Smooth muscle cell (in vitro differentiated cells): ENCODE results near the gene KCTD12. TPM values are rescaled to one million over a fixed set of nuclear protein-coding genes. Genes with fewer than 3 reads are reported as not detected.

Experiments
- DNase-seq: peaks from one replicate; lab custom pipeline; 2025; ENCODE audit not compliant: unreplicated experiment; lab: John Stamatoyannopoulos, UW
- H2AFZ ChIP-seq: fragments of 200-600 bp; sonication (generic); 2 replicates; pipeline ENCODE4 v1.6.0; 2016; ENCODE audit warnings: antibody characterized with exemption, low read depth, mild to moderate bottlenecking
- H3F3A ChIP-seq: fragments of 200-600 bp; sonication (generic); 2 replicates; pipeline ENCODE4 v1.6.0; 2017; ENCODE audit warnings: antibody characterized with exemption, low read depth
- H3K27ac ChIP-seq: fragments of 200-600 bp; sonication (generic); 2 replicates; pipeline ENCODE4 v1.5.1; 2016; ENCODE audit warnings: low read depth, mild to moderate bottlenecking
- H3K27me3 ChIP-seq: fragments of 200-600 bp; sonication (generic); 2 replicates; pipeline ENCODE4 v1.6.1; 2016; ENCODE audit warnings: low read depth, mild to moderate bottlenecking
- H3K36me3 ChIP-seq: fragments of 200-600 bp; sonication (generic); 2 replicates; pipeline ENCODE4 v1.5.1; 2016; ENCODE audit warnings: low read depth
- H3K4me1 ChIP-seq: fragments of 200-600 bp; sonication (generic); 2 replicates; pipeline ENCODE4 v1.5.1; 2016; ENCODE audit warnings: low read depth
- H3K4me2 ChIP-seq: fragments of 200-600 bp; sonication (generic); 2 replicates; pipeline ENCODE4 v1.6.0; 2016; ENCODE audit warnings: mild to moderate bottlenecking
- H3K4me3 ChIP-seq: fragments of 200-600 bp; sonication (generic); 2 replicates; pipeline ENCODE4 v1.5.1; 2016; ENCODE audit warnings: mild to moderate bottlenecking
- H3K79me2 ChIP-seq: fragments of 200-600 bp; sonication (generic); 2 replicates; pipeline ENCODE4 v1.6.0; 2016; ENCODE audit warnings: low read depth, mild to moderate bottlenecking
- H3K9ac ChIP-seq: fragments of 200-600 bp; sonication (generic); 2 replicates; pipeline ENCODE4 v1.6.0; 2016; ENCODE audit warnings: low read depth
- H3K9me3 ChIP-seq: fragments of 200-600 bp; sonication (generic); replicated peaks from 2 replicates; pipeline ENCODE4 v1.5.1; 2016; ENCODE audit warnings: low read depth
- H4K20me1 ChIP-seq: fragments of 200-600 bp; sonication (generic); 2 replicates; pipeline ENCODE4 v1.6.0; 2016; ENCODE audit warnings: low read depth
- CTCF ChIP-seq: fragments of 200-600 bp; sonication (generic); IDR thresholded peaks from 2 replicates; pipeline ENCODE4 v1.5.1; 2017; ENCODE audit warnings: borderline replicate concordance, mild to moderate bottlenecking, antibody characterized with exemption; ENCODE audit not compliant: insufficient read depth, poor library complexity, severe bottlenecking
- WGBS: methylation state at CpG from one replicate; pipeline ENCODE4 v1.1.7; 2016; ENCODE audit warnings: low lambda C conversion rate; 5-methylcytosine and 5-hydroxymethylcytosine counted together
- polyA plus RNA-seq: library from polyadenylated mRNA; unstranded; fragments of >200 nt; fragmentation: Nextera tagmentation; extraction: Ambion mirVana; gene quantifications from 2 replicates; pipeline ENCODE4 v1.2.1, GENCODE V29; 2016
- total RNA-seq: library from RNA; depleted of rRNA; stranded (reverse); fragments of >200 nt; gene quantifications from 2 replicates; pipeline ENCODE4 v1.2.3, GENCODE V29; 2014

Gene KCTD12
- total and polyA plus RNA-seq, 2 experiments from 2014 or later = 48.5 to 311 TPM

- H3K4me3 ChIP-seq = no peak overlapping the region
- H3K4me2 ChIP-seq = no peak overlapping the region
- no peaks in the 10 kb centered on the region for H4K20me1 ChIP-seq
- no peaks in the 10 kb centered on the region for H3K4me1 ChIP-seq
- H3K27me3 ChIP-seq = no peaks in the 10 kb centered on the region
- no peak for TF ChIP-seq CTCF
- DNase-seq = no peak
- no peak overlapping the region for H3K9ac ChIP-seq
- H3F3A ChIP-seq = no peaks in the 10 kb centered on the region
- WGBS = 88% methylated on average over 7 of the region's 7 CpGs
- no peak overlapping the region for H3K27ac ChIP-seq
- H3K9me3 ChIP-seq = no peaks in the 10 kb centered on the region
- no peaks in the 10 kb centered on the region for H3K79me2 ChIP-seq
- no peak overlapping the region for H2AFZ ChIP-seq
- no peaks in the 10 kb centered on the region for H3K36me3 ChIP-seq
Measured at GRCh38 chr13:76832258-76832988, 53.8 kb downstream of the KCTD12 start.

- Histone ChIP-seq H4K20me1 (no peaks in the 10 kb centered on the region), H3K9ac (no peak overlapping the region), H3K79me2 (no peaks in the 10 kb centered on the region), H3K36me3 (no peaks in the 10 kb centered on the region), H3F3A (no peaks in the 10 kb centered on the region), H2AFZ (no peak overlapping the region), H3K4me1 (no peaks in the 10 kb centered on the region), H3K27me3 (no peaks in the 10 kb centered on the region), H3K4me2 (no peak overlapping the region), H3K9me3 (no peaks in the 10 kb centered on the region), H3K4me3 (no peak overlapping the region), H3K27ac (no peak overlapping the region)
- 94% methylated on average over 10 of the region's 10 CpGs for WGBS
- no peak for TF ChIP-seq CTCF
- DNase-seq = no peak
Measured at GRCh38 chr13:76830805-76831204, 55.4 kb downstream of the KCTD12 start.

Other genes with a start within 250 kb of the KCTD12 start
- not detected in 2 replicates for gene ACOD1, start 62.1 kb upstream of the KCTD12 start, total RNA-seq
- not detected in 2 replicates for gene ACOD1, start 62.1 kb upstream of the KCTD12 start, polyA plus RNA-seq
- gene CLN5, start 105.7 kb upstream of the KCTD12 start, total RNA-seq = 28.3 and 33.5 TPM in 2 replicates
- 17.9 and 18.2 TPM in 2 replicates for gene CLN5, start 105.7 kb upstream of the KCTD12 start, polyA plus RNA-seq
- 54.7 and 58.8 TPM in 2 replicates for gene FBXL3, start 140.8 kb upstream of the KCTD12 start, total RNA-seq
- gene FBXL3, start 140.8 kb upstream of the KCTD12 start, polyA plus RNA-seq = 19.0 and 25.2 TPM in 2 replicates